Neural cell (in vitro differentiated cells): ENCODE measurements around the gene DZIP1. TPM values are rescaled to one million over a fixed set of nuclear protein-coding genes. Genes with fewer than 3 reads are reported as not detected.

ENCODE experiments used
- H2AFZ ChIP-seq: fragments of 200-600, 300-800 bp; sonication (generic), shearing (Covaris generic); 2 replicates; pipeline ENCODE4 v1.6.0; 2014; ENCODE audit warnings: low read depth, mild to moderate bottlenecking, antibody characterized with exemption, low read length, moderate library complexity
- H3F3A ChIP-seq: fragments of 200-600 bp; shearing (Covaris generic); 2 replicates; pipeline ENCODE4 v1.6.1; 2016; ENCODE audit warnings: mild to moderate bottlenecking, moderate library complexity, mixed read lengths, antibody characterized with exemption, low read length; ENCODE audit not compliant: insufficient read depth, poor library complexity, severe bottlenecking
- H3K27ac ChIP-seq: fragments of 200-600, 300-800 bp; sonication (generic), shearing (Covaris generic); 2 replicates; pipeline ENCODE4 v1.5.1; 2014; ENCODE audit warnings: mild to moderate bottlenecking, low read length, moderate library complexity
- H3K27me3 ChIP-seq: fragments of 300-800, 200-600 bp; sonication (generic), shearing (Covaris generic); 2 replicates; pipeline ENCODE4 v1.6.0; 2014; ENCODE audit warnings: mild to moderate bottlenecking, low read depth, low read length, moderate library complexity; ENCODE audit not compliant: insufficient read depth
- H3K36me3 ChIP-seq: fragments of 300-800, 200-600 bp; sonication (generic), shearing (Covaris generic); 2 replicates; pipeline ENCODE4 v1.5.1; 2014; ENCODE audit warnings: mild to moderate bottlenecking, antibody characterized with exemption, low read length, moderate library complexity; ENCODE audit not compliant: insufficient read depth
- H3K4me2 ChIP-seq: fragments of 300-800, 200-600 bp; sonication (generic), shearing (Covaris generic); 2 replicates; pipeline ENCODE4 v1.6.0; 2014; ENCODE audit warnings: mild to moderate bottlenecking, low read length
- H3K4me3 ChIP-seq: fragments of 300-800, 200-600 bp; sonication (generic), shearing (Covaris generic); 2 replicates; pipeline ENCODE4 v1.5.1; 2014; ENCODE audit warnings: mild to moderate bottlenecking, low read length, moderate library complexity
- H3K79me2 ChIP-seq: fragments of 200-600 bp; shearing (Covaris generic); replicated peaks from 2 replicates; pipeline ENCODE4 v1.6.0; 2014; ENCODE audit warnings: mild to moderate bottlenecking, low read length, moderate library complexity; ENCODE audit not compliant: insufficient read depth
- H3K9ac ChIP-seq: fragments of 300-800, 200-600 bp; sonication (generic), shearing (Covaris generic); 2 replicates; pipeline ENCODE4 v1.6.1; 2016; ENCODE audit warnings: mild to moderate bottlenecking, low read length, mixed read lengths
- H3K9me2 ChIP-seq: fragments of 200-600 bp; shearing (Covaris generic); 2 replicates; pipeline ENCODE4 v1.6.1; 2016; ENCODE audit warnings: mild to moderate bottlenecking, low read length, mixed read lengths; ENCODE audit not compliant: insufficient read depth
- H3K9me3 ChIP-seq: fragments of 200-600, 300-800 bp; sonication (generic), shearing (Covaris generic); 2 replicates; pipeline ENCODE4 v1.6.1; 2016; ENCODE audit warnings: mild to moderate bottlenecking, mixed run types, low read length, moderate library complexity, mixed read lengths
- H4K20me1 ChIP-seq: fragments of 200-600 bp; shearing (Covaris generic); 2 replicates; pipeline ENCODE4 v1.6.1; 2016; ENCODE audit warnings: mild to moderate bottlenecking, mixed run types; ENCODE audit not compliant: insufficient read depth
- CTCF ChIP-seq: fragments of 450-650 bp; IDR thresholded peaks from 2 replicates; pipeline ENCODE4 v1.5.1; 2014; ENCODE audit warnings: antibody characterized with exemption, mild to moderate bottlenecking, moderate library complexity; ENCODE audit not compliant: poor library complexity, severe bottlenecking
- EP300 ChIP-seq: fragments of 450-650 bp; conservative IDR thresholded peaks from 2 replicates; pipeline ENCODE4 v1.6.1; 2014; ENCODE audit warnings: antibody characterized with exemption, mild to moderate bottlenecking, moderate library complexity; ENCODE audit not compliant: poor library complexity, severe bottlenecking
- EZH2 ChIP-seq: fragments of 200-600, 300-800 bp; shearing (Covaris generic), sonication (generic); IDR thresholded peaks from 2 replicates; pipeline ENCODE4 v1.6.1; 2014; ENCODE audit warnings: antibody characterized with exemption, low read length, borderline replicate concordance, mild to moderate bottlenecking; ENCODE audit not compliant: insufficient read depth, poor library complexity, severe bottlenecking
- MXI1 ChIP-seq: fragments of 450-650 bp; conservative IDR thresholded peaks from 2 replicates; pipeline ENCODE4 v1.6.1; 2014; ENCODE audit warnings: antibody characterized with exemption, mild to moderate bottlenecking; ENCODE audit not compliant: poor library complexity, severe bottlenecking
- POLR2AphosphoS5 ChIP-seq: IDR thresholded peaks from 2 replicates; pipeline ENCODE4 v1.6.1; 2012
- RAD21 ChIP-seq: fragments of 450-650 bp; conservative IDR thresholded peaks from 2 replicates; pipeline ENCODE4 v1.6.1; 2014; ENCODE audit warnings: antibody characterized with exemption, mild to moderate bottlenecking, moderate library complexity
- SMC3 ChIP-seq: fragments of 450-650 bp; conservative IDR thresholded peaks from 2 replicates; pipeline ENCODE4 v1.6.1; 2014; ENCODE audit warnings: antibody characterized with exemption, mild to moderate bottlenecking, moderate library complexity; ENCODE audit not compliant: poor library complexity
- TAF1 ChIP-seq: IDR thresholded peaks from 2 replicates; pipeline ENCODE4 v1.6.1; 2012; ENCODE audit warnings: low read depth
- polyA plus RNA-seq: library from polyadenylated mRNA; depleted of rRNA; stranded (reverse); fragments of >200 nt; gene quantifications from 2 replicates; pipeline ENCODE4 v1.2.3, GENCODE V29; 2014
- TF ChIP-seq, protein P1 (sequence below): IDR thresholded peaks from 2 replicates; pipeline ENCODE4 v1.6.1; 2012; ENCODE audit warnings: borderline replicate concordance

DZIP1 gene
- polyA plus RNA-seq, 1 donor from 2014 or later, result 35.3 TPM

DNA sequence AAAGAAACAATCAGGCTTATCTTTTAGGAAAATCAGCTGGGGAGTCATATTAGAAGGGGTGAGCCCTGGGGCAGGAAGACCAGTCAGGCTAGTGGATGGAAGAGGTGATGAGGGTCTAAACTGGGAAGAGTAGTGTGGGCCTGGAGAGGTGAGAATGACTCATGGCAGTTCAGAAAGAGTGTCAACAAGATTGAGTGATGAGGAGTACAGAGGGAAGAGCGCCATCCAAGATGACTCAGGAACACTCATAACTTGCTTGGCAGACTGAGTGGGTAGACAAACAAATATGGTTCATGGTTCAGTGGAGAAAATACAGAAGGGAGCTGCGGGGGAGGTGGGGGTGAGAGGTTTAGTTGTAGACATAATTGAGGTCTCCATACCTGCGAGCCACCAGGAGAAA is 109.3 kb downstream of the DZIP1 start:
- TF ChIP-seq EZH2 (no peak), MXI1 (no peak), EP300 (no peak), SMC3 (no peak), CTCF (no peak), POLR2AphosphoS5 (no peak), RAD21 (no peak), TAF1 (no peak)
- TF ChIP-seq, protein P1, sequence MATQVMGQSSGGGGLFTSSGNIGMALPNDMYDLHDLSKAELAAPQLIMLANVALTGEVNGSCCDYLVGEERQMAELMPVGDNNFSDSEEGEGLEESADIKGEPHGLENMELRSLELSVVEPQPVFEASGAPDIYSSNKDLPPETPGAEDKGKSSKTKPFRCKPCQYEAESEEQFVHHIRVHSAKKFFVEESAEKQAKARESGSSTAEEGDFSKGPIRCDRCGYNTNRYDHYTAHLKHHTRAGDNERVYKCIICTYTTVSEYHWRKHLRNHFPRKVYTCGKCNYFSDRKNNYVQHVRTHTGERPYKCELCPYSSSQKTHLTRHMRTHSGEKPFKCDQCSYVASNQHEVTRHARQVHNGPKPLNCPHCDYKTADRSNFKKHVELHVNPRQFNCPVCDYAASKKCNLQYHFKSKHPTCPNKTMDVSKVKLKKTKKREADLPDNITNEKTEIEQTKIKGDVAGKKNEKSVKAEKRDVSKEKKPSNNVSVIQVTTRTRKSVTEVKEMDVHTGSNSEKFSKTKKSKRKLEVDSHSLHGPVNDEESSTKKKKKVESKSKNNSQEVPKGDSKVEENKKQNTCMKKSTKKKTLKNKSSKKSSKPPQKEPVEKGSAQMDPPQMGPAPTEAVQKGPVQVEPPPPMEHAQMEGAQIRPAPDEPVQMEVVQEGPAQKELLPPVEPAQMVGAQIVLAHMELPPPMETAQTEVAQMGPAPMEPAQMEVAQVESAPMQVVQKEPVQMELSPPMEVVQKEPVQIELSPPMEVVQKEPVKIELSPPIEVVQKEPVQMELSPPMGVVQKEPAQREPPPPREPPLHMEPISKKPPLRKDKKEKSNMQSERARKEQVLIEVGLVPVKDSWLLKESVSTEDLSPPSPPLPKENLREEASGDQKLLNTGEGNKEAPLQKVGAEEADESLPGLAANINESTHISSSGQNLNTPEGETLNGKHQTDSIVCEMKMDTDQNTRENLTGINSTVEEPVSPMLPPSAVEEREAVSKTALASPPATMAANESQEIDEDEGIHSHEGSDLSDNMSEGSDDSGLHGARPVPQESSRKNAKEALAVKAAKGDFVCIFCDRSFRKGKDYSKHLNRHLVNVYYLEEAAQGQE, result no peak
- no peak overlapping the region for H3K27ac ChIP-seq
- no peaks in the 10 kb centered on the region for H3K27me3 ChIP-seq
- no peaks in the 10 kb centered on the region for H3F3A ChIP-seq
- H3K79me2 ChIP-seq, result no peaks in the 10 kb centered on the region
- H3K4me3 ChIP-seq, result no peak overlapping the region
- no peak overlapping the region for H3K4me2 ChIP-seq
- H4K20me1 ChIP-seq, result no peaks in the 10 kb centered on the region
- H3K9me3 ChIP-seq, result no peaks in the 10 kb centered on the region
- H3K9ac ChIP-seq, result no peak overlapping the region
- H3K9me2 ChIP-seq, result no peaks in the 10 kb centered on the region
- H3K36me3 ChIP-seq, result no peaks in the 10 kb centered on the region
- no peak overlapping the region for H2AFZ ChIP-seq

DNA sequence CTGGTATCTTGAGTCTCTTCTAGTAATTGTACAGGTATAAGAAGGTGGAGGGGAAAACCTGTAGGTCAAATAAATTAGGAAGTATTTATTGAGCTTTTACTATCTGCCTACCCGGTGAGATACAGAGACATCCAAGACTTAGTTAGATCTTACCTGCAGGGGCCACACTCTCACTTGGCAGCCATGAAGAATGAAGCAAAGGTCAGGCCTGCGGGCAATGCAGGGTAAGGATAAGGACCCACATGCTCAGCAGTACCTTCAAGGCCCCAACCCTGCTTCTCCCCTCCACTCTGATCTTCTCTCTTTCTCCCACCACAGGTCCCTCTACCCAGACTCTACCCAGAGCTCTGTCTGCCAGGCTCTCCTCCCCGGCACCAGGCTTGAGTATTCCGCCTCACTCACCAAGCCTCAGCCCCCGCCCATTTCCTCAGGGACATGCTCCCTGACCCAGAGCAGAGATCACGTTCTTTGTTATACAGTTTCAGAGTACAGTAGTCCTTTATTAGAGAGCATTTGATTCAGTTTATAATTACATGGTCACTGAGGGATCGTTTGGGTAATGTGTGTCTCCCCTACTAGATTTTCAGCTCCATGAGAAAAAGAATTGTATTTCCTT is 110.9 kb downstream of the DZIP1 start:
- Histone ChIP-seq H3K27ac (no peak overlapping the region), H3F3A (no peaks in the 10 kb centered on the region), H3K79me2 (no peaks in the 10 kb centered on the region), H2AFZ (no peak overlapping the region), H3K36me3 (no peaks in the 10 kb centered on the region), H4K20me1 (no peaks in the 10 kb centered on the region), H3K9ac (no peak overlapping the region), H3K4me2 (no peak overlapping the region), H3K27me3 (no peaks in the 10 kb centered on the region), H3K9me2 (no peaks in the 10 kb centered on the region), H3K9me3 (no peaks in the 10 kb centered on the region), H3K4me3 (no peak overlapping the region)
- no peak for TF ChIP-seq RAD21
- no peak for TF ChIP-seq SMC3
- no peak for TF ChIP-seq CTCF
- no peak for TF ChIP-seq EP300
- no peak for TF ChIP-seq TAF1
- no peak for TF ChIP-seq EZH2
- TF ChIP-seq, protein P1, result no peak
- no peak for TF ChIP-seq MXI1
- no peak for TF ChIP-seq POLR2AphosphoS5
